GM12864 (cell line): ENCODE data around the gene CCN2.

Experiments used
- DNase-seq: peaks from one replicate; pipeline ENCODE4 v3.0.0-alpha.2; 2011; ENCODE audit warnings: low read depth
- H3K4me3 ChIP-seq: 2 replicates; pipeline ENCODE4 v1.5.1; 2011; ENCODE audit warnings: mild to moderate bottlenecking, low read depth, low read length, control low read depth
- TF ChIP-seq, protein P1 (sequence below): IDR thresholded peaks from 2 replicates; pipeline ENCODE4 v1.5.1; 2011; ENCODE audit warnings: low read depth, mild to moderate bottlenecking, moderate library complexity, low read length, control low read depth, inconsistent platforms; ENCODE audit errors: missing control alignments

The CCN2 gene

DNA sequence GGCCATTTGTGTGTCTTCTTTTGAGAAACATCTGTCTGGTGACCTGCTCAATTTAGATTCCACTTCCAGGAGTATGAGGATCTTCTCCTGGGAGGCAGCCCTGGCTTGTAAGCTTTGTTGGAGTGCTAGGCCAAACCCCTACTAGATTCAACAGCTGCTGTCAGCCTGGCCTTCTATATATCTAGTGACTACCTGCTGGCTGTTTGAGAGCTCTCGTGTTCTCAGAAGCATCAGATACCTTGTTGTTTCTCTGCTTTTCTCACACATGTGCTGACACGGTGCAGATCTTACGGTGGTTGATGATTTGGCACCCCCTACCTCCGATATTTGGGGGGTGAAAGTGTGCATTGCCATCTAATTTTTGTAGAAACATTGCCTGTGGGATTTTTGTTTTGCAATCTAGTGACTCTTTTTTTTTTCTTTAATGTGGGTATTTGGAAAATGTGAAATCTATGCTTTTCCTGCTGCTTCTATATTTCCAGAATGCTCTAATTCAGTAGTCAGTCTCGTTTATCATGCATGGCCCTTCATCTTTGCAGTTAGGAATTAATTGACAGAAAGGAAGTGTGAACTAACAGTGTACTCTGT lies 4.7 kb downstream of the CCN2 start:
- TF ChIP-seq, protein P1, sequence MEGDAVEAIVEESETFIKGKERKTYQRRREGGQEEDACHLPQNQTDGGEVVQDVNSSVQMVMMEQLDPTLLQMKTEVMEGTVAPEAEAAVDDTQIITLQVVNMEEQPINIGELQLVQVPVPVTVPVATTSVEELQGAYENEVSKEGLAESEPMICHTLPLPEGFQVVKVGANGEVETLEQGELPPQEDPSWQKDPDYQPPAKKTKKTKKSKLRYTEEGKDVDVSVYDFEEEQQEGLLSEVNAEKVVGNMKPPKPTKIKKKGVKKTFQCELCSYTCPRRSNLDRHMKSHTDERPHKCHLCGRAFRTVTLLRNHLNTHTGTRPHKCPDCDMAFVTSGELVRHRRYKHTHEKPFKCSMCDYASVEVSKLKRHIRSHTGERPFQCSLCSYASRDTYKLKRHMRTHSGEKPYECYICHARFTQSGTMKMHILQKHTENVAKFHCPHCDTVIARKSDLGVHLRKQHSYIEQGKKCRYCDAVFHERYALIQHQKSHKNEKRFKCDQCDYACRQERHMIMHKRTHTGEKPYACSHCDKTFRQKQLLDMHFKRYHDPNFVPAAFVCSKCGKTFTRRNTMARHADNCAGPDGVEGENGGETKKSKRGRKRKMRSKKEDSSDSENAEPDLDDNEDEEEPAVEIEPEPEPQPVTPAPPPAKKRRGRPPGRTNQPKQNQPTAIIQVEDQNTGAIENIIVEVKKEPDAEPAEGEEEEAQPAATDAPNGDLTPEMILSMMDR = no peak
- H3K4me3 ChIP-seq = no peak overlapping the region

DNA sequence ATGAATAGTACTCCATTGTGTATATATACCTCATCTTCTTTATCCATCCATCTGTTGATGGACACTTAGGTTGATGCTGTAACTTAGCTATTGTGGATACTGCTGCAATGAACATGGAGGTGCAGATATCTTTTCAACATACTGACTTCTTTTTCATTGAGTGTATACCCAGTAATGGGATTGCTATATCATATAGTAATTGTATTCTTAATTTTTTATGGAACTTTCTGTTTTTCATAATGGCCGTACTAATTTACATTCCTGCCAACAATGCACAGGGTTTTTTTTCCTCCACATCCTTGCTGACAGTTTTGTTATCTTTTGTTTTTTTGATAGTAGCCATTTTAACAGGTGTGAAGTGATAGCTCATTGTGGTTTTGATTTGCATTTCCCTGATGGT lies 5.2 kb downstream of the CCN2 start:
- H3K4me3 ChIP-seq = no peak overlapping the region
- no peak for DNase-seq
- TF ChIP-seq, protein P1 = no peak

More for the DNA sequence above, 4.7 kb downstream of the CCN2 start:
- no peak for DNase-seq

DNA sequence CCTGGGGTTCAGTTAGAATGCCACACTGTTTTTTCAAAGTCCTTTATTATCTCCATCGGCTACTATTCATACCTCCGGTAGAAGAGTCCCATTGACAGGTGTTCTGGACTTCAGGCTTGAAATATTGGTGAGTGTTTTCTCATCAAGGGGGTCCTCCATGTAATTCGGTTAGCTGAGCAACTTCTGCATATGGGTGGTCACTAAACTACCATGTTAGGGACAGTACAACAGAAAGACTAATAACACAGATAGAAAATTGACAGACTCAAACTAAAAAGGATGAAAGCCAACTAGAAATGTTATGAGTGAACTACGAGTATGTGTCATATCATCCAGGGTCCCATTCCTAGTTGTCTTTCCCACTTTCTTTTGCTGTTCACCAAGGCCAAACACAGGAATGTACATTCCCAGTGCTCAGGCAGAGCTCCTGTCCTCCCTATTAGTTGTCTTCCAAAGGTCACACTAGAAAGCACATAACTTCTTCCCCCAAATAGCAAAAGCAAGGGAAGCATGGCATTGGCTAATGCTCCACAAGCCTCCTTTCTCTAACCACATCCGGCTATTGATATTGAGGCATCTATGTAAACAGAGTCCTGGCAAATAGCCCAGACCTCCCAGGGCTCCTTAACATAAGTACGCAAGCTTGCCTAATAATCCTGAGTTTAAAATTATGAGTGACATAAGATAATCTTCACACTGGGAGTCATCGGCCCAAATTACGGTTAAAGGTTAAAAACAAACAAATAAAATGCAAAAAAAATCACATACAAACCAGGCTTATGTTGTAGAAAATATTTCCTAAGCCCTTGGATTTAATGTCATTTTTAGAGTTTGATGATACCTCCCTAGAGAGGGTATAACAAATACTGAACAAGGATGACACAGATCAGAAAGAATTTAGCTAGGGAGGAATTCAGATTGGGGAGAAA lies 13.2 kb downstream of the CCN2 start:
- DNase-seq = no peak
- TF ChIP-seq, protein P1 = no peak
- H3K4me3 ChIP-seq = no peak overlapping the region

DNA sequence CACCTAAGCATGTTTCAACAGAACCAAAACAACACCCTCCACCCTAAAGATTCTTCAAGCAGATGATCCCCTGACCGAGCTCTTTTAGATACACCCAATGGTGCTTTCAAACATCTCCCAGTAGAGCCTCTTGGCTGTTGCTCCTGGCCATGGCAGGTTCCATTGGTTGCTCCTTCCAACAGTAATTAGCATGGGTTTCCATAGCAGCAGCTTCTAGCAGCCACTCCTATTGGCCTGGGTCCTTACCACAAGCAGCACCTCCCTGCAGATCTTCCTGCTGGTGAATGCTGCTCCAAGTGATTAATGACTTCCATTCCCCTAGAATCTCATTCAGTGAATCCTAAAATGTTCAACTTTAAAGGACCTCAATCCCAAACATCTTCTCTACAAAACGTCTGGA lies 13.9 kb downstream of the CCN2 start:
- no peak for DNase-seq
- TF ChIP-seq, protein P1 = no peak
- no peak overlapping the region for H3K4me3 ChIP-seq

DNA sequence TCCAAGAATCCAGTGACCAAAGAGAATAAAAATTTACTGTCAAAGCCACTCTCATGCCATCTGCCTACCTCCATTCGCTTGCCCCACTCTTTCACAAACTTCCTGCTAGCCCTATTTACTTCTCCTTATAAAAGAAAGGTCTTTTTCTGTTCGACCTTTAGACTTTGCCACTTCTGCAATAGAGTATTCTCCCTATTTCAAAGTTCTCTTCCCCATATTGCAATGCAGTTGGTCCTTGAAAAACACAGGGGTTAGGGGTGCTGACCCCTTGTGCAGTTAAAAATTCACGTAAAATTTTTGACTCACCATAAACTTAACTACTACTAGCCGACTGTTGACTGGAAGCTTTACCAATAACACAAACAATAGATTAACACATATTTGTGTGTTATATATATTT lies 15.0 kb downstream of the CCN2 start:
- TF ChIP-seq, protein P1 = no peak
- DNase-seq = no peak
- no peak overlapping the region for H3K4me3 ChIP-seq

DNA sequence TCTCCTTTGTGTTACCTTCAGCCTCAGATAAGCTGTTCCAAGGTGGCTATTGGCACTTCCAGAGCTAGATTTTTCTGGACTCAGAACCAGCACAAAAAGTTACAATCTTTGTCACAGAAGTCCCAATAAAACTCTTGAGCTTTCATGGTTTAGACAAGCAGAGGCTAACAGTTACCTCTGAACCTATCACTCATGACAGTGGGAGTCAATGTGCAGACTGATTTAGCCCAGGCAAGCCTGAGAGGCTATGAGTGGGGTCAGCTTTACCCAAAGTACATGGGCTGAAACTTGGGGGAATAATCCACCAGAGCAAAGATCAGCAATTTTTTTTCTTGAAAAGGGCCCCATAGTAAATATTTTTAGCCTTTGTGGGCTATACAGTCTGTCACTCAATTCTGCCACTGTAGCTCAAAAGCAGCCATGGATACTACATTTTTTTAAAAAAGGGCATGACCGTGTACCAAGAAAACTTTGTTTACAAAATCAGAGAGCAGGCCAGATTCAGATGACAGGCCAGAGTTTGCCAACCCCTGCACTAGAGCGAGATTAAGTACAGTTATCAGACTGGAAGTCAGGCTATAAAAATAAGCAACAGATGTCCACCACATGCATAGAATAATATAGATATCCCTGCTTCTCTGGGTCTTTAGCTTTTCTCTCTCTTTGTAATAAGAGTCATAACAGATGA lies 20.0 kb downstream of the CCN2 start:
- DNase-seq = no peak
- no peak overlapping the region for H3K4me3 ChIP-seq
- TF ChIP-seq, protein P1 = no peak
